Hepatic stellate cell (primary cell): ENCODE measurements around the gene CCNA1.

Source experiments
- DNase-seq: peaks from one replicate; pipeline ENCODE4 v3.0.0; 2011; ENCODE audit warnings: low spot score

The CCNA1 gene

GRCh38 chr13:36454121-36454520, 21.8 kb downstream of the CCNA1 start:
- no peak for DNase-seq

GRCh38 chr13:36454987-36455386, 22.7 kb downstream of the CCNA1 start:
- no peak for DNase-seq

- no peak for DNase-seq
These were observed 24.3 kb downstream of the CCNA1 start for GRCh38 chr13:36456577-36456976.

GRCh38 chr13:36461506-36461905, 29.2 kb downstream of the CCNA1 start:
- no peak for DNase-seq

- no peak for DNase-seq
These were observed 43.2 kb downstream of the CCNA1 start for GRCh38 chr13:36475468-36475867.

- DNase-seq, result no peak
These were observed 44.4 kb downstream of the CCNA1 start for GRCh38 chr13:36476661-36477060.

GRCh38 chr13:36480726-36481427, 48.6 kb downstream of the CCNA1 start:
- DNase-seq, result no peak

GRCh38 chr13:36490055-36490454, 57.8 kb downstream of the CCNA1 start:
- no peak for DNase-seq
